Muscle layer of duodenum (tissue), 2 donors: Measurements from ENCODE around the gene GRIK4.

Source experiments
- H3K27ac ChIP-seq: one replicate; pipeline ENCODE4 v1.7.0; 2013; ENCODE audit warnings: mild to moderate bottlenecking, low read length
- H3K27me3 ChIP-seq: one replicate; pipeline ENCODE4 v1.7.0; 2013; ENCODE audit warnings: low read depth, mild to moderate bottlenecking, control low read depth, low read length
- H3K36me3 ChIP-seq, 2 donors: one replicate each; pipeline ENCODE4 v1.7.0; 2013; ENCODE audit warnings: low read length in 2 of 2, control low read depth in 1 of 2, mild to moderate bottlenecking in 1 of 2; ENCODE audit not compliant: insufficient read depth in 2 of 2, control insufficient read depth in 1 of 2
- H3K4me1 ChIP-seq, 2 donors: one replicate each; pipeline ENCODE4 v1.7.0; 2013; ENCODE audit warnings: low read length in 2 of 2, mild to moderate bottlenecking in 2 of 2, control low read depth in 1 of 2, moderate library complexity in 1 of 2; ENCODE audit not compliant: insufficient read depth in 2 of 2, control insufficient read depth in 1 of 2
- H3K4me3 ChIP-seq, 2 donors: one replicate each; pipeline ENCODE4 v1.7.0; 2013; ENCODE audit warnings: low read length in 2 of 2, low read depth in 1 of 2, mild to moderate bottlenecking in 1 of 2
- H3K9me3 ChIP-seq, 2 donors: one replicate each; pipeline ENCODE4 v1.7.0; 2013; ENCODE audit warnings: low read length in 2 of 2, control low read depth in 1 of 2, mild to moderate bottlenecking in 1 of 2; ENCODE audit not compliant: control insufficient read depth in 1 of 2
- donor health status: healthy.

GRIK4 gene

DNA sequence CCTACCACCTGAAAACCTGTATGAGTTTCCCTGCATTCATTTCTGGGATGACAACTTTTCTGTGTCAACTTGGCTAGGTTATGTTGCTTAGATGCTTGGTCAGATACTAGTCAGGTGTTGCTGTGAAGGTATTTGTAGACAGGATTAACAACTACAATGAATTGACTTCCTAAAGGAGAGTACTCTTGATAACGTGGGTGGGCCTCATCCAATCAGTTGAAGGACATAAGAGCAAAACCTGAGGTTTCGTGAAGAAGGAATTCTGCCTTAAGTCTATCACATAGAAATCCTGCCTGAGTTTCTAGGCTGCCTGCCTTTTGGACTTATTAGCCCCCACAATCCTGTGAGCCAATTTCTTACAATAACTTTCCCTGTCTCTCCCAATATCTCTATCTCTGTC, 431.2 kb downstream of the GRIK4 start:
- Histone ChIP-seq H3K4me1 (no peaks in the 10 kb centered on the region), H3K27ac (no peak overlapping the region), H3K27me3 (no peaks in the 10 kb centered on the region), H3K36me3 (no peaks in the 10 kb centered on the region), H3K4me3 (no peak overlapping the region), H3K9me3 (peaks cover 7 to 10% of the 10 kb centered on the region in 2 donors)

DNA sequence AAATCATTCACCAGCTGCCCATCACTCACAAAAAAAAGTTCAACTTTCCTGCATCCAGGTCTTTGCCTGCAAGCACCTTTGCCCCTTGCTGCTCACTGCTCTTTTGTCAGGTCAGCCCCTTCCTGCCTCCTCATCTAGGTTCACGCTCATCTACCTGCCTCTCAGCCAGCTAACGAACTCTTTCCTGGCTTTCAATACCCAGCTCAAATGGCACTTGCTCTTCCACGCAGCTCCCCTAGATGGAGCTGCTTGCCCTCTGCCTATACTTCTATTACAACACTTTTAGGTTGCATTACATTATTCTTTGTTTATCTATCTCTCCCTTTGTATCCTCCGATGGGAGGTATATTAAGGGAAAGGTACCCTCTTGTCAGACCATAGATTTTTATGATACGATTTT, 433.5 kb downstream of the GRIK4 start:
- peaks cover 7 to 10% of the 10 kb centered on the region in 2 donors for H3K9me3 ChIP-seq
- no peak overlapping the region for H3K4me3 ChIP-seq
- no peaks in the 10 kb centered on the region for H3K27me3 ChIP-seq
- H3K4me1 ChIP-seq: no peaks in the 10 kb centered on the region
- no peak overlapping the region for H3K27ac ChIP-seq
- no peaks in the 10 kb centered on the region for H3K36me3 ChIP-seq

GRCh38 chr11:120950880-120951279, 439.3 kb downstream of the GRIK4 start:
- no peaks in the 10 kb centered on the region for H3K36me3 ChIP-seq
- no peak overlapping the region for H3K27ac ChIP-seq
- H3K4me3 ChIP-seq: no peak overlapping the region
- H3K4me1 ChIP-seq: no peaks in the 10 kb centered on the region
- H3K9me3 ChIP-seq: no peaks in the 10 kb centered on the region
- H3K27me3 ChIP-seq: no peaks in the 10 kb centered on the region

DNA sequence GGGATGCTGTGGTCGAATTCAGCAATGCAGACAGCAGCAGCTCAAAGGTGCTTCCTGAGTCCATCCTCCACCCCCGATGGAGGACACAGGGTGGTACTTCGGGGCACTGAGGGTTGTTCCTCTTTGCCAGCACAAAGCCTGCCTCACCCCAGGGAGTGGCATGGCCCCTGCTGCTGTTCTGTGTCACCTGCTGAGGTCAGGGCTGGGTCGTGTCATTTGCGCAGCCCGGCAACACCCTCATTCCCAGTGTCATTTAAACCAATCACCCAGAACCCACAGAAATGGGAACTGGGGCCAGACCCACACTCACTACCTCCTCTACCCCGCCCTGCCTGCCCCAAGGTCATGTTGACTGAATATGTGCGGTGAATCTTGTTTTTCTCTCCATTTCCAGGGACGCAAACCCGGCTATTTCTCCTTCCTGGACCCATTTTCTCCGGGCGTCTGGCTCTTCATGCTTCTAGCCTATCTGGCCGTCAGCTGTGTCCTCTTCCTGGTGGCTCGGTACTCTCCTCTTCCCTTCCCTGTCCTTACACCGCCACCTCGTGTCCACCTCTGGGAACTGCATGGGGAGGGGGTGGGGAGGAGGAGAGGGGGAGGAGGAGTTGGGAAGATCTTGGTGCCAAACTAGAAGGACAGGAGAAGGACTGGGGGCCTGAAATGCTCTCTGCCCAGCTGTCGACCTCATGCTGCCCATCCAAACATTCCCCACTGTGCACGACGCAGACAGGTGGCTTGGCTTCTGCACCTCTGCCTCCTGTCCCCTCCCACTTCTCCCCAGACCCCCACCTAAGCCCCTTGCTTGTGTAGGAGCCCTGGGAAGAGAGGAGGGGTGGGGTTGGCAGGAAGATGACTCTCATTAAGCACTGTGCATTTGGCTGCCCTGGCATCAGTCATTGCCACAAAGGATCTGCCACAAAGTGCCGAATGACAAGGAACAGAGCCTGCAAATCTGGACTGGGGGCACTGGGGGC, 441.2 kb downstream of the GRIK4 start:
- Histone ChIP-seq H3K27ac (no peak overlapping the region), H3K36me3 (no peaks in the 10 kb centered on the region), H3K4me3 (peak overlapping the region in 1 of 2 donors; percentile 29), H3K4me1 (no peaks in the 10 kb centered on the region), H3K27me3 (no peaks in the 10 kb centered on the region), H3K9me3 (no peaks in the 10 kb centered on the region)

GRCh38 chr11:120954381-120954780, 442.8 kb downstream of the GRIK4 start:
- no peaks in the 10 kb centered on the region for H3K36me3 ChIP-seq

GRCh38 chr11:120956710-120957495, 445.4 kb downstream of the GRIK4 start:
- H3K9me3 ChIP-seq: no peaks in the 10 kb centered on the region
- H3K4me3 ChIP-seq: no peak overlapping the region
- H3K27me3 ChIP-seq: no peaks in the 10 kb centered on the region
- H3K27ac ChIP-seq: no peak overlapping the region
- no peaks in the 10 kb centered on the region for H3K4me1 ChIP-seq
- no peaks in the 10 kb centered on the region for H3K36me3 ChIP-seq

More at GRCh38 chr11:120954381-120954780, 442.8 kb downstream of the GRIK4 start:
- Histone ChIP-seq H3K4me3 (no peak overlapping the region), H3K4me1 (no peaks in the 10 kb centered on the region), H3K9me3 (no peaks in the 10 kb centered on the region), H3K27ac (no peak overlapping the region), H3K27me3 (no peaks in the 10 kb centered on the region)

- Histone ChIP-seq H3K4me1 (no peaks in the 10 kb centered on the region), H3K36me3 (no peaks in the 10 kb centered on the region), H3K4me3 (no peak overlapping the region), H3K9me3 (no peaks in the 10 kb centered on the region), H3K27me3 (no peaks in the 10 kb centered on the region), H3K27ac (no peak overlapping the region)
Observed at GRCh38 chr11:120958185-120958584, 446.6 kb downstream of the GRIK4 start.

GRCh38 chr11:120959189-120959588, 447.6 kb downstream of the GRIK4 start:
- Histone ChIP-seq H3K4me1 (no peaks in the 10 kb centered on the region), H3K27ac (no peak overlapping the region), H3K4me3 (no peak overlapping the region), H3K9me3 (no peaks in the 10 kb centered on the region), H3K36me3 (no peaks in the 10 kb centered on the region), H3K27me3 (no peaks in the 10 kb centered on the region)

GRCh38 chr11:120964857-120965256, 453.3 kb downstream of the GRIK4 start:
- Histone ChIP-seq H3K4me1 (no peaks in the 10 kb centered on the region), H3K27ac (no peak overlapping the region), H3K9me3 (no peaks in the 10 kb centered on the region), H3K36me3 (no peaks in the 10 kb centered on the region), H3K4me3 (no peak overlapping the region), H3K27me3 (no peaks in the 10 kb centered on the region)

- no peak overlapping the region for H3K27ac ChIP-seq
- H3K9me3 ChIP-seq: no peaks in the 10 kb centered on the region
- no peaks in the 10 kb centered on the region for H3K27me3 ChIP-seq
- no peaks in the 10 kb centered on the region for H3K36me3 ChIP-seq
- no peak overlapping the region for H3K4me3 ChIP-seq
- no peaks in the 10 kb centered on the region for H3K4me1 ChIP-seq
Observed at GRCh38 chr11:120966840-120967239, 455.3 kb downstream of the GRIK4 start.

DNA sequence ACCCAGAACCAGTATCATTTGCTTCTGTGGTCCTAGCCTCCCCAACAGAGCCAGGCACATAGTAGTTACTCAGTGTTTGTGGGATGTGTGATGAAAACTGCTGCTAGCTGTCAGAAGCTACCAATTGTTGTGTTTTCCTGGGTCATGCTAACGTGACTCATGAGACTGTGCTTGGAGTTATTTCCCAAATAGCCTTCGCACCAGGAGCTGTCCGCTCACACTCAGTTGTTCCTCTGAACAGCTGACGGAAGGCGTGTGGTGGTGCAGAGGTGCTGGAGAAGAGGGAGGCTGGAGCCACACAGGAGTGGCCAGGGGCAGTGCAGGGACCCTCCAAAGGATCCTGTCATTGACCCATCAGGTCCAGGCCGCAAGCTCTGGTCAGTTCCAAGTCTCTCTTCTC, 458.4 kb downstream of the GRIK4 start:
- no peaks in the 10 kb centered on the region for H3K27me3 ChIP-seq
- no peaks in the 10 kb centered on the region for H3K9me3 ChIP-seq
- no peaks in the 10 kb centered on the region for H3K36me3 ChIP-seq
- no peak overlapping the region for H3K27ac ChIP-seq
- no peaks in the 10 kb centered on the region for H3K4me1 ChIP-seq
- H3K4me3 ChIP-seq: no peak overlapping the region
